Dermis blood vessel endothelial cell (primary cell): ENCODE results near the gene AKR7A3. TPM values are rescaled to one million over a fixed set of nuclear protein-coding genes. Genes with fewer than 3 reads are reported as not detected.
A peak's percentile ranks its signal among the peaks of the same experiment; 100 is the strongest.
"Not testable (repeated sequence)": the region's sequence is repeated elsewhere in the genome, so short reads cannot be mapped to it uniquely, and the experiment has no call there.

ENCODE experiments used
- DNase-seq: peaks from one replicate; pipeline ENCODE4 v3.0.0; 2010
- total RNA-seq: library from RNA; depleted of rRNA; stranded (reverse); fragments of >200 nt; gene quantifications from 2 replicates; pipeline ENCODE4 v1.2.3, GENCODE V29; 2014

The AKR7A3 gene
- total RNA-seq, 1 donor from 2014 or later = 0.34 TPM

- DNase-seq = no peak
Measured at GRCh38 chr1:19287436-19288185, 959 bp downstream of the AKR7A3 start.

DNA sequence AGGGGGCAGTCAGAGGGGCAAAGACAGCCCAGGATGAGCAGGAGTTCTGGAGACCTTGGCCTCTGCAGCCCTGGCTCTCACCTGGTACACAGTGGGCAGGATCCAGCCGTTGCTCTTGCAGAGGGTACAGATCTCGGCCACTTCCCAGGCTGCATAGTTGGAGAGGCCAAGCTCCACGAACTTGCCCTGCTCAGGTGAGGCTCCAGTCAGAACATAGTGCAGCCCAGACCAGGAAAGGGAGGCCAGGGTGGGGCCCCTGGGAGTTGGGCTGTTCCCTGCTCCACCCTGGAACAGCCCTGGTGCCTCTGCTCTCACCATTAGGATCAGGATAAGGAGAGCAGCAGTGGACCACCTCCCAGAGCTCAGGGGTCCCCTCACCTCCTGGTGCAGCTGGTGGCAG is 2.8 kb downstream of the AKR7A3 start:
- not testable (repeated sequence) for DNase-seq

DNA sequence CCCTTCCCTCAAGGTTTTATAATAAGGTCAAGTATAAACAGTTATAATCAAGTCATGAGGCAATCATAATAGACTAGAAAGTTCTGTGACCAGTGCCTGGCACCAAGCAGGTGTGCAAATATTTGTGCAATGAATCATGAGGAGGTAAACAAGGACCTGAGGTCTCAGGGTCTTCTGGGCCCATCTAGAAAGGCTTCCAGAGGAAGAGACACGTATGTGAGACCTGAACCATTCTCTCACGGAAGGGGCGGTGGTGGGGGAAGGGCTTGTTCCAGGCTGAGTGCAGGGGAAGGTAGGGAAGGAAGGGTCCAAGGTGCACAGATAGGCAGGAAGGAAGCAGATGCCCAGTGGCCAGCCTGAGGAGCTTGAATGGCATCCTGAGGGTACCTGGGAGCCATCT is 3.2 kb downstream of the AKR7A3 start:
- not testable (repeated sequence) for DNase-seq

GRCh38 chr1:19284881-19285280 is 3.7 kb downstream of the AKR7A3 start:
- no peak for DNase-seq

- DNase-seq = no peak
Measured at GRCh38 chr1:19283891-19284290, 4.7 kb downstream of the AKR7A3 start.

DNA sequence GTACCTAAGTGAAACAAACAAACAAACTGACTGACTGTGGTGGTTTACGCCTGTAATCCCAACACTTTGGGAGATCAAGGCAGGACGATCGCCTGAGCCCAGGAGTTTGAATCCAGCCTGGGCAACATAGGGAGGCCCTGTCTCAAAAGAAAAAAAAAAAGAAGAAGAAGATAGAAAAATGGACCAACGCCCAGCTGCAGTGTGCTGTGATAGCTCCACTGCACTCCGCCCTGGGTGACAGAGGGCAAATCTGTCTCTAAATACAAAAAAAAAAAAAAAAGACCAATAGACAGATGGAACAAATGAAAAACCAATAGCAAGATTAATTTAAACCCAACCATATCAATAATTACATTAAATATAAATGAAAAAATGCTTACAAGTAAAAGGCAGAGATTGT is 13.9 kb downstream of the AKR7A3 start:
- no peak for DNase-seq

DNA sequence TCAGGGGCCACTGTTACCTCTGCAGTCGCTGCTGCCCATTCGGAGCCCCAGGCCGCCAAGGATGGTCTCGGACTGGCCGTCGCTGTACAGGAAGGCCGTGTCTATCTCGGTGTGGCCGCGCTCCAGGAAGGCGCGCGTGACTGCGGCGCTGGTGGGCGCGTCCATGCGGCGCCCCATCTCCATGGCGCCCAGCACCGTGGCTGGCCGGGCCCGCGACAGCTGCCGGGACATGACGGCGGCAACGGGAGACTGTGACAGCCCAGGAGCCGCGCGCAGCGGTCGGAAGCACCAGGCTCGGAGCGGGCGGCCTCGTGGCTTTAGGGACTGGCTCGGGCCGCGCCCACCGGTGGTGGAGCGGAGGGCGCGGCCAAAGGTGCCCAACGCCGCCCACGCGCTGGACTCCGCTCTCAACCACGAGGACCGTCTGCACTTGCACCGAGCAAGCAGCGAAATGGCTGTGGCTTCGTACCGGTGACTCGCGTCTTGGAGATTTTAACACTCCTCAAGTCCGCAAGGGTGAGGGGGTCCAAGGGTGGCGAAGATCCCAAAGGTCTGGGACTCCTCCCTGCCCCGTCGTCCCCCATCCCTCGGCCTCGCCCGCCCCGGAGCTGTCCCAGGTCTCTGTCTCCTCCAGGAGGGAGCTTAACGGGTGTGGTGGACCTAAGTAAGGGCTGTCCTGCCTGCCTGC is 14.6 kb downstream of the AKR7A3 start:
- peak; percentile 16 for DNase-seq

DNA sequence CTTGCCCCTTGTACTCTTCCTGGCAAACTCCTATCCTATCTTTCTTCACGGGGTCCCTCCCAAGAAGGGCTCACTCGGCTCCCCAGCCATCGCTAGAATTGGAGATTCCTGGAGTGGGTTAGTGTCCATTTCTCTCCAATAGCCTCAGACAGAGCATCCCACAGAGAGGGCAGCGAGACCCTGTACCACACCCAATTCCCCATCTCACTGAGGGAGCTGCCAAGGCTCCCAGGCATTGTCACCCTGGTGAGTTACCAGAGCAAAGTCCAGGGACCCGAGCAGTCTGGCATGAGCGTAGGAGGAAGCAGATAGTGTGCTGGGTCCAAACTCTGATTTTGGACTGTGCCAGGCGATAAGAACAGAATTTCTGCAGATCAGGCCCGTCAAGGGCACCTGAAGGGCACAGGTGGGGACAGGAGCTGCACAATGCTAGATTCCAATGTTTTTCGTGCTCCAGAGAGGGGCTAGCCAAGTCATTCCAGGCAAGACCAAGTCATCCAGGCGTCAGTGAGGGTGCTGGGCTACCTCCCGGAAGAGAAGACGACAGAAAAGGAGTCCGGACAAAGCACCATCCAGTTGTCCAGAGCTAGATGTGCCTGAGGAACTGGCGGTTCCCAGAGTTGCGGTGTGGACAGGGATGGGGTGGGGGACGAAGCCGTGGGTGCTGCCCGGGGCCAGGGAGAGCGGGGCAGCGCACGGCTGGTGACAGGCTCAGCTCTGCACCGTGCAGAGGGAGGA is 15.3 kb downstream of the AKR7A3 start:
- DNase-seq = no peak

GRCh38 chr1:19272064-19272463 is 16.5 kb downstream of the AKR7A3 start:
- DNase-seq = no peak

DNA sequence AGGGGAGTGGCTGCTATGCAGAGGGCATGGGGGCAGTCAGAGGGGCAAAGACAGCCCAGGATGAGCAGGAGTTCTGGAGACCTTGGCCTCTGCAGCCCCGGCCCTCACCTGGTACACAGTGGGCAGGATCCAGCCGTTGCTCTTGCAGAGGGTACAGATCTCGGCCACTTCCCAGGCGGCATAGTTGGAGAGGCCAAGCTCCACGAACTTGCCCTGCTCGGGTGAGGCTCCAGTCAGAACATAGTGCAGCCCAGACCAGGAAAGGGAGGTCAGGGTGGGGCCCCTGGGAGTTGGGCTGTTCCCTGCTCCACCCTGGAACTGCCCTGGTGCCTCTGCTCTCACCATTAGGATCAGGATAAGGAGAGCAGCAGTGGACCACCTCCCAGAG is 18.2 kb downstream of the AKR7A3 start:
- not testable (repeated sequence) for DNase-seq

- not testable (repeated sequence) for DNase-seq
Measured at GRCh38 chr1:19269427-19270342, 18.9 kb downstream of the AKR7A3 start.

GRCh38 chr1:19268445-19268844 is 20.1 kb downstream of the AKR7A3 start:
- DNase-seq = no peak

DNA sequence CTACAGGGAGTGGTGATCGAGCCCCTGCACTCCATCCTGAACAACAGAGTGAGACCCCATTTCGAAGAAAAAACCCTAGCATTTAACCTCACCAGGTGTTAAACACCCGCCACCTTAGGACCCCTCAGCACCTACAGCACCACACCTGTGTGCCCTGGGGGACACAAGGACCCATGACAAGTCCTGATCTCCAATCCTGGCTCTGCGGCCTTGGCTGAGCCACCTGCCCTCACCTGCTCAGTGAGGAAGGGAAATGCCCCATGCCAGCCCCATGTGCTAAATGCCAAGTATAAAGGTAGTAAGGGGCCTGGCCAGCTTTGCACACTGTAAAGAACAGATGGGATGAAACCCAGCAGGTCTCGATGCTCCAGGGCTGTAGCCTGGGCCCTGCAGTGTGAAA is 25.8 kb downstream of the AKR7A3 start:
- no peak for DNase-seq

DNA sequence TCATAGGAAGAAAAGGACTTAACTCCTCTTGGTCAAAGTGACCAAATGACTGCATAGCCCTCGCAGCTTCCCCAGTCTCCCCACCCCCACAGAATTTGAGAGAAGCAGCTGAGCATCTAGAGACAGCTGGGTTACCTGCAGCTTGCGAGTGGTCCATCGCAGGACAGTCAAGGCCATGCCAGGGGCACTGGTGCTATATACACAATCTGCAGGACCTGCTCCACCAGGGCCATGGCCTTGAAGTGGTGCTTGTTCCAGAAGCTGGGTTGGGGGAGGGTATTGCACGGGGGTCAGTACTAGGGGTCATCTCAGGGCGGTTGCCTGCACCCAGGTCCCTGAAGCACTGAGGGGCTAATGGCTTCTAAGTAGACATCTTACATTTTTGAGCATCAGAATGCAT is 26.5 kb downstream of the AKR7A3 start:
- DNase-seq = no peak

- DNase-seq = no peak
Measured at GRCh38 chr1:19260211-19261138, 28.1 kb downstream of the AKR7A3 start.

DNA sequence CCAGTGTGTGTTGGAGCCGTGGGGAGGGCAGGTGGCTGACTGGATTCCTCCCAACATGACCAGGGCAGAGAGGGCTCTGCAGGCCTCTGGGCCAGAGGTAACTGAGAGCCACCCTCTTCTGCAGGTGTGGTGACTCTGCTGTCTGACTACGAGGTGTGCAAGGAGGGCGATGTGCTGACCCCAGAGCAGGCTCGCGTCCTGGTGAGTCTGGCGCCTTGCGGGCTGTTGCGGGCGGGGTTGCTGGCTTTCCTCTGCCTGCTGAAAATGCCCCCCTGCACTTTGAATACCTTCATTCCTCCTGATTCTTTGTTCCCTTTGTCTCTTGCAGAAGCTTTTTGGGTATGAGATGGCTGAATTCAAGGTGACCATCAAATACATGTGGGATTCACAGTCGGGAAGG is 30.2 kb downstream of the AKR7A3 start:
- DNase-seq = no peak

DNA sequence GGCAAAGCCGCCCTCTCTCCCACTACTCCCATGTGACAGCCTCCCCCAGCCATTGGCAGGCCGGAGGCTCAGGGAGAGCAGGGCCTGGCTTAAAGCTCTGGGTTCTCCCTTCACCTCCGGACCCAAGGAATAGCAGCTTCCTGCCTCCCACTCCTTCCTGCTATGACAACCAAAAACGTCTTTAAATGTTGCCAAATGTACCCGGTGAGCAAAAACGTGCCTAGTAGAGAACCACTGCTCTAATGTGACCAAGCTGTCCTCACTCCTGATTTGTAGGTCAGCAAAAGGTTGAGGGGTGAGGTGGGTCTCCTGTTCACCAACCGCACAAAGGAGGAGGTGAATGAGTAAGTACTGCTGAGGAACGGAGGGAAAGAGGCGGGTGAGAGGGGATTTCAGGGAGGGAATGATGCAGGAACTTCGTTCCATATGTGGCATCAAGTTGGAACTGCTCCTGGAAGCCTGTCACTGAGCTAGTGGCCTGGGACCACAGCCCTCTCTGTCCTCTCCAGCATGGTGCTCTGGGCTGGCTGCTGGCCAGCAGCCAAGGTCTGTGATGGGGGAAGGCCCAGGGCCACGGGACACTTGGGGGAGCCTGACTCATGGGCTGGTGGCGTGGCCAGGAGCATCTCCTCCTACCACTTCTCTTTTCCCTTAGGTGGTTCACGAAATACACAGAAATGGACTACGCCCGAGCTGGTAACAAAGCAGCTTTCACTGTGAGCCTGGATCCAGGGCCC is 31.2 kb downstream of the AKR7A3 start:
- DNase-seq = peak; percentile 51

- DNase-seq = not testable (repeated sequence)
Measured at GRCh38 chr1:19256301-19256700, 32.3 kb downstream of the AKR7A3 start.

GRCh38 chr1:19255288-19255687 is 33.3 kb downstream of the AKR7A3 start:
- DNase-seq = no peak

GRCh38 chr1:19254416-19254815 is 34.2 kb downstream of the AKR7A3 start:
- DNase-seq = no peak
